Uterus (tissue), 4 donors: ENCODE measurements around the gene NFKBIL1. TPM values are rescaled to one million over a fixed set of nuclear protein-coding genes. Genes with fewer than 3 reads are reported as not detected.

Experiments
- DNase-seq, 2 donors: peaks; one replicate each; pipeline ENCODE4 v3.0.0-alpha.2; 2019 to 2020
- H3K27ac ChIP-seq, 2 donors: fragments of 200-600 bp; sonication (generic); 1 replicate in 1 of 2; 2 replicates in 1 of 2; pipeline ENCODE4 v1.5.1; 2016 to 2018
- H3K27me3 ChIP-seq, 2 donors: fragments of 200-600 bp; sonication (generic); one replicate each; pipeline ENCODE4 v1.5.1; 2018 to 2019; ENCODE audit warnings: control low read depth in 1 of 2
- H3K36me3 ChIP-seq, 2 donors: fragments of 200-600 bp; sonication (generic); one replicate each; pipeline ENCODE4 v1.5.1; 2019; ENCODE audit warnings: control low read depth in 1 of 2
- H3K4me1 ChIP-seq, 2 donors: fragments of 200-600 bp; sonication (generic); one replicate each; pipeline ENCODE4 v1.5.1; 2018 to 2019; ENCODE audit warnings: control low read depth in 1 of 2
- H3K4me3 ChIP-seq, 2 donors: fragments of 200-600 bp; sonication (generic); 1 replicate in 1 of 2; 2 replicates in 1 of 2; pipeline ENCODE4 v1.5.1; 2018 to 2019; ENCODE audit warnings: mild to moderate bottlenecking in 1 of 2
- H3K9me3 ChIP-seq, 2 donors: fragments of 200-600 bp; sonication (generic); one replicate each; pipeline ENCODE4 v1.5.1; 2019; ENCODE audit warnings: control low read depth in 1 of 2
- CTCF ChIP-seq, 4 experiments: fragments of 200-600 bp in 2 of 4; fragments of 450-650 bp in 2 of 4; sonication (generic) in 2 of 4; IDR thresholded peaks; one replicate each; pipeline ENCODE4 v1.5.1; 2016 to 2019; ENCODE audit warnings: antibody characterized with exemption in 4 of 4, mild to moderate bottlenecking in 2 of 4, moderate library complexity in 1 of 4
- POLR2A ChIP-seq, 2 donors: fragments of 450-650 bp; IDR thresholded peaks; one replicate each; pipeline ENCODE4 v1.6.1; 2016; ENCODE audit warnings: antibody characterized with exemption in 2 of 2, mild to moderate bottlenecking in 1 of 2, moderate library complexity in 1 of 2
- intact Hi-C: fragments of 100-400 bp; cut with DNase I; formaldehyde crosslinking; loops from one replicate; pipeline ENCODE4 v1.15.1; 2023; ENCODE audit warnings: low total_unique reads
- total RNA-seq, 4 donors: library from RNA; depleted of rRNA in 3 of 4; stranded (reverse); fragments of >200 nt in 3 of 4; gene quantifications; one replicate each; pipeline versions ENCODE4 v1.1.0 to v1.2.4, GENCODE V29; 2014 to 2023
- donor health status: DM: yes; HTN: yes; CAD: no.

Gene NFKBIL1
- total RNA-seq, 4 donors from 2014 or later: 19.7 to 38.5 (median 20.8) TPM

DNA sequence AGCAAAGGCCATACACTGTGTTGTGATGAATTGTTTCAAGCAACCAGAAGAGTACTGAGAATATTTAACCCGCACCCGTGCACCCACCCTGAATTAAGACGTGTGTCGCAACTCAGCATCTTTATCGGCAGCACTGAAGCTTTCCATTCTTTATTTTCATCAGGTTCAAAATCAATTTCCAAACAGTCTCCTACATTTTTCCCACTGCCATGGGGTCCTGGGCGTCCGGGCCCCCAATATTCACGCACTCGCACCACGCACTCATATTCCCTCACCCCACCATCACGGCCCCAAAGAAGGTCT lies 33.0 kb downstream of the NFKBIL1 start:
- TF ChIP-seq CTCF (IDR thresholded peaks at IDR 0.05): no peak
- TF ChIP-seq POLR2A (IDR thresholded peaks at IDR 0.05): no peak
- peak overlapping the region; percentile 80 to 92 for H3K27ac ChIP-seq
- intact Hi-C loops: no loop called here
- no peaks in the 10 kb centered on the region for H3K9me3 ChIP-seq
- no peaks in the 10 kb centered on the region for H3K36me3 ChIP-seq
- H3K4me1 ChIP-seq: peaks cover 0 to 5% of the 10 kb centered on the region in 2 donors
- H3K4me3 ChIP-seq: peak overlapping the region; percentile 57 to 78
- DNase-seq: no peak
- H3K27me3 ChIP-seq: no peaks in the 10 kb centered on the region

DNA sequence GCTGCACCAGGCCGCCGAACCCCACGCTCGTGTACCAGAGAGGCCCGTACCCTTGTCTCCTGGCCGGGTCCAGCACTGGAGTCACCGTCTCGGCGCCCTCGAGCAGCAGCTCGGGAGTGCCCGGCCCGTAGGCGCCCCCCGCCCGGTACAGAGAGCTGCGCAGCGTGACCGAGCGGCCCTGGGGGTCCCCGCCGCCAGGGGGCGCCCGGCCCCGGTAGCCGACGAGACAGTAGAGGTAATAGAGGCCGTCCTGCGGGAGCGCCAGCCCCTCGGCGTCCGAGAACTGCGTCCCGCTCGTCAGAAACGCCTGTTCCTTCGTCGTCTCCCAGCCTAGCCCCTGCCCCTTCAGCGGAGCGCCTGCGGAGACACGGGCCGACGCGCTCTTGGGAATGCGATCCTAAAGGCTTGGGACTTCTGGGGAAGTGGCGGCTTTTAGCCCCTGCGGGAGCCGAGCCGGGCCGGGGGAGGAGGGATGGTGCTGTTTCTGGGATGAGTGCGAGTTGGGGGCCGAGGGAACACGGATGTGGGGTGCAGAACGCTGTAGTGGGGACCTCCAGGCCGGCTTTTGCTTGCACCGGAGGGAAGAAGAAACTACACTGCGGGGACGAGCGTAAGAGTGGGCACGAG lies 33.5 kb downstream of the NFKBIL1 start:
- DNase-seq: peak; percentile 85 to 88

GRCh38 chr6:31581434-31582229 lies 34.2 kb downstream of the NFKBIL1 start:
- Histone ChIP-seq H3K4me1 (peaks cover 0 to 5% of the 10 kb centered on the region in 2 donors), H3K4me3 (peak overlapping the region; percentile 57 to 78), H3K36me3 (no peaks in the 10 kb centered on the region), H3K9me3 (no peaks in the 10 kb centered on the region), H3K27ac (peak overlapping the region; percentile 80 to 92), H3K27me3 (no peaks in the 10 kb centered on the region)
- DNase-seq: no peak
- intact Hi-C loops: no loop called here
- TF ChIP-seq CTCF (IDR thresholded peaks at IDR 0.05): no peak
- no peak for TF ChIP-seq POLR2A (IDR thresholded peaks at IDR 0.05)

More for the DNA sequence above, 33.5 kb downstream of the NFKBIL1 start:
- intact Hi-C loops: no loop called here
- peak overlapping the region; percentile 80 to 92 for H3K27ac ChIP-seq
- no peaks in the 10 kb centered on the region for H3K36me3 ChIP-seq
- peaks cover 0 to 5% of the 10 kb centered on the region in 2 donors for H3K4me1 ChIP-seq
- peak; percentile 40 to 52 for TF ChIP-seq POLR2A (IDR thresholded peaks at IDR 0.05)
- peak; percentile 91 to 98 (median 96) for TF ChIP-seq CTCF (IDR thresholded peaks at IDR 0.05)
- H3K4me3 ChIP-seq: peak overlapping the region; percentile 57 to 78
- H3K9me3 ChIP-seq: no peaks in the 10 kb centered on the region
- H3K27me3 ChIP-seq: no peaks in the 10 kb centered on the region

GRCh38 chr6:31582230-31582643 lies 34.8 kb downstream of the NFKBIL1 start, which contains the start of gene LTB:
LTB (minus strand) TSS chr6:31582424; CDS start chr6:31582417, 7 bp downstream.
- no peaks in the 10 kb centered on the region for H3K27me3 ChIP-seq
- no peaks in the 10 kb centered on the region for H3K9me3 ChIP-seq
- H3K36me3 ChIP-seq: no peaks in the 10 kb centered on the region
- H3K27ac ChIP-seq: peak within 1 kb of the TSS; percentile 80 to 92
- H3K4me3 ChIP-seq: peak within 1 kb of the TSS; percentile 57 to 78
- no peak for TF ChIP-seq POLR2A (IDR thresholded peaks at IDR 0.05)
- no peak for TF ChIP-seq CTCF (IDR thresholded peaks at IDR 0.05)
- peaks cover 0 to 5% of the 10 kb centered on the region in 2 donors for H3K4me1 ChIP-seq
- DNase-seq: no peak
- intact Hi-C loops: no loop called here

DNA sequence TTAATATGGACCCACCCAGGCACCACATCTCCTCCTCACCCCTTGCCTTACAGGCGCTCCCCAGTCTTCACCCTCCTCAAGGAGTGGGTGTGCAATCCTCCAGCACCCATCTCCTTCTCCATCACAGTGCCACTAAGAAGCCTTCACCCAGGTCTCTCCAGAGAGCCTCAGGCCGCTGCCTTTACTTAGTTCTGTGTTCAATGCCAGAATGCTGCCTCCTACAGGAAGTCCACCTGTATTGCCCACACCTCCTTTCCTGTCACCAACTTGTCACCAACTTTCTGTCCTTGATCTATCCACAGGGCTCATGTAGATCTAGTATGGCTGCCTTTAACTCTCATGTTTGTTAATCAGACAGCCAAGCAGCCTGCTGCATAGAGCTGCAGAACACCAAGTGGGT lies 38.1 kb downstream of the NFKBIL1 start:
- intact Hi-C loops: no loop called here
- Histone ChIP-seq H3K4me1 (peaks cover 0 to 2% of the 10 kb centered on the region in 2 donors), H3K27ac (no peak overlapping the region), H3K9me3 (no peaks in the 10 kb centered on the region), H3K36me3 (no peaks in the 10 kb centered on the region), H3K27me3 (no peaks in the 10 kb centered on the region), H3K4me3 (no peak overlapping the region)
- TF ChIP-seq CTCF (IDR thresholded peaks at IDR 0.05): no peak
- TF ChIP-seq POLR2A (IDR thresholded peaks at IDR 0.05): no peak
- no peak for DNase-seq
